ENCODE data around the gene SERHL2.

DNA sequence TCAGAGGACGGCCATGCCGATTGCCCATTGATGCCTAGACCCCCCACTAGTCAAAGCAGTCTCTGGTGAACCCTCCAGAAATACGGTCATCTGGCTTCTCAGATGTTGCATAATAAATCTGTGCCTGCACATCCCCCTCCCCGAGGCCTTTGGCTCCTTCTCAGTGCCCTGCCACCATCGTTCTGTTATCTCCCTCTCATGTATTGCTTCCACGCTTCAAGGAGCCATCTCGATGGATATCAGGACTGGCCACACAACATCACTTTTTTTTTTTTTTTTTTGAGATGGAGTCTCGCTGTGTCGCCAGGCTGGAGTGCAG lies 32.6 kb upstream of the SERHL2 start:
- TF ChIP-seq, protein P1, sequence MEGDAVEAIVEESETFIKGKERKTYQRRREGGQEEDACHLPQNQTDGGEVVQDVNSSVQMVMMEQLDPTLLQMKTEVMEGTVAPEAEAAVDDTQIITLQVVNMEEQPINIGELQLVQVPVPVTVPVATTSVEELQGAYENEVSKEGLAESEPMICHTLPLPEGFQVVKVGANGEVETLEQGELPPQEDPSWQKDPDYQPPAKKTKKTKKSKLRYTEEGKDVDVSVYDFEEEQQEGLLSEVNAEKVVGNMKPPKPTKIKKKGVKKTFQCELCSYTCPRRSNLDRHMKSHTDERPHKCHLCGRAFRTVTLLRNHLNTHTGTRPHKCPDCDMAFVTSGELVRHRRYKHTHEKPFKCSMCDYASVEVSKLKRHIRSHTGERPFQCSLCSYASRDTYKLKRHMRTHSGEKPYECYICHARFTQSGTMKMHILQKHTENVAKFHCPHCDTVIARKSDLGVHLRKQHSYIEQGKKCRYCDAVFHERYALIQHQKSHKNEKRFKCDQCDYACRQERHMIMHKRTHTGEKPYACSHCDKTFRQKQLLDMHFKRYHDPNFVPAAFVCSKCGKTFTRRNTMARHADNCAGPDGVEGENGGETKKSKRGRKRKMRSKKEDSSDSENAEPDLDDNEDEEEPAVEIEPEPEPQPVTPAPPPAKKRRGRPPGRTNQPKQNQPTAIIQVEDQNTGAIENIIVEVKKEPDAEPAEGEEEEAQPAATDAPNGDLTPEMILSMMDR (IDR thresholded peaks at IDR 0.05): no peak
- TF ChIP-seq EZH2 (IDR thresholded peaks at IDR 0.05): no peak

Measured in neural progenitor cell (in vitro differentiated cells).